ENCODE measurements around the gene ANAPC2.
A peak's percentile ranks its signal among the peaks of the same experiment; 100 is the strongest.

The ANAPC2 gene

GRCh38 chr9:137229903-137230704 lies 41.7 kb upstream of the ANAPC2 start:
- TF ChIP-seq CTCF (IDR thresholded peaks at IDR 0.05; ENCODE audit: low read depth, low read length): no peak
- in situ Hi-C loops (cut with HindIII; ENCODE audit: low sequenced_read_pairs): no loop called here
- no peak overlapping the region for H3K4me3 ChIP-seq (ENCODE audit: low read depth, low read length)
- no peak for DNase-seq (ENCODE audit: low read depth, low spot score)

- H3K4me3 ChIP-seq (ENCODE audit: low read depth, low read length): no peak overlapping the region
- no peak for DNase-seq (ENCODE audit: low read depth, low spot score)
- in situ Hi-C loops (cut with HindIII; ENCODE audit: low sequenced_read_pairs): no loop called here
These were observed 40.9 kb upstream of the ANAPC2 start for GRCh38 chr9:137228968-137229896.

GRCh38 chr9:137228506-137228967 lies 40.2 kb upstream of the ANAPC2 start:
- DNase-seq (ENCODE audit: low read depth, low spot score): no peak
- no peak overlapping the region for H3K4me3 ChIP-seq (ENCODE audit: low read depth, low read length)
- in situ Hi-C loops (cut with HindIII; ENCODE audit: low sequenced_read_pairs): no loop called here
- no peak for TF ChIP-seq CTCF (IDR thresholded peaks at IDR 0.05; ENCODE audit: low read depth, low read length)

More at GRCh38 chr9:137228968-137229896, 40.9 kb upstream of the ANAPC2 start:
- TF ChIP-seq CTCF (IDR thresholded peaks at IDR 0.05; ENCODE audit: low read depth, low read length): no peak

- TF ChIP-seq CTCF (IDR thresholded peaks at IDR 0.05; ENCODE audit: low read depth, low read length): no peak
- DNase-seq (ENCODE audit: low read depth, low spot score): no peak
- in situ Hi-C loops (cut with HindIII; ENCODE audit: low sequenced_read_pairs): no loop called here
- H3K4me3 ChIP-seq (ENCODE audit: low read depth, low read length): no peak overlapping the region
These were observed 39.6 kb upstream of the ANAPC2 start for GRCh38 chr9:137227853-137228505.

GRCh38 chr9:137227054-137227852 lies 38.9 kb upstream of the ANAPC2 start, which contains the start of gene RNF224:
Gene RNF224 (plus strand): TSS chr9:137227502. CDS start chr9:137228336, 834 bp downstream.
- in situ Hi-C loops (cut with HindIII; ENCODE audit: low sequenced_read_pairs): no loop called here
- DNase-seq (ENCODE audit: low read depth, low spot score): peak; percentile 60
- TF ChIP-seq CTCF (IDR thresholded peaks at IDR 0.05; ENCODE audit: low read depth, low read length): peak; percentile 90
- H3K4me3 ChIP-seq (ENCODE audit: low read depth, low read length): no peak within 1 kb of the TSS

Measured in astrocyte of the spinal cord (primary cell).